ENCODE results near the gene THSD7A. TPM values are rescaled to one million over a fixed set of nuclear protein-coding genes. Genes with fewer than 3 reads are reported as not detected.

THSD7A gene
- total and polyA plus RNA-seq, 10 of the 15 experiments (the other 5 are each of a cell fraction or from before 2014, with no cell fraction given) = 0.03 to 0.09 (median 0.03) TPM; not detected in 7

DNA sequence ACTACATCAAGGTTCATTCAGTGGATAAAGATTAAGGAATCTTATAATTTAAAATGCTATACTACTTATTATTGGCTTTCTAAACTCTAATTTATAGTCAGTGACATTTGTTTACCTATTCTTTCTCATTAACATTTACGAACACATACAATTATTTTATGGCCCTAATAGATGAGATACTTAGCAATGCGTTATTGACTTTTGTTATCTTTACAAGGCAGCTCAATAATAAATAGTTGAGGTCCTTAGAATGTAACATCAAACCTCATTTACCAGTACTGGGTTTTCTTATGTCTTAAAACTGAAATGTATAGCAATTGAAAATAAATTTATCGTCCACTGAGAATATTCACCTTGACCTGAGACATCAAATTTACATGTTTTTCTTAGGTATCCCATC lies 89.0 kb downstream of the THSD7A start (continued):
- TF ChIP-seq EZH2 (IDR thresholded peaks at IDR 0.05; ENCODE audit: borderline replicate concordance, control insufficient read depth, low read depth, low read length) (no peak), RUNX3 (IDR thresholded peaks at IDR 0.05; ENCODE audit: low read length) (no peak), POLR2AphosphoS5 (IDR thresholded peaks at IDR 0.05; ENCODE audit: low read length) (no peak), POU2F2 (IDR thresholded peaks at IDR 0.05; ENCODE audit: borderline replicate concordance, low read depth, low read length) (no peak), FOXM1 (IDR thresholded peaks at IDR 0.05; ENCODE audit: low read depth, low read length) (no peak), DPF2 (IDR thresholded peaks at IDR 0.05) (no peak), E2F4 (IDR thresholded peaks at IDR 0.05; ENCODE audit: low read depth, low read length) (no peak), GABPA (IDR thresholded peaks at IDR 0.05; ENCODE audit: low read depth) (no peak)
- TF ChIP-seq, protein P1, sequence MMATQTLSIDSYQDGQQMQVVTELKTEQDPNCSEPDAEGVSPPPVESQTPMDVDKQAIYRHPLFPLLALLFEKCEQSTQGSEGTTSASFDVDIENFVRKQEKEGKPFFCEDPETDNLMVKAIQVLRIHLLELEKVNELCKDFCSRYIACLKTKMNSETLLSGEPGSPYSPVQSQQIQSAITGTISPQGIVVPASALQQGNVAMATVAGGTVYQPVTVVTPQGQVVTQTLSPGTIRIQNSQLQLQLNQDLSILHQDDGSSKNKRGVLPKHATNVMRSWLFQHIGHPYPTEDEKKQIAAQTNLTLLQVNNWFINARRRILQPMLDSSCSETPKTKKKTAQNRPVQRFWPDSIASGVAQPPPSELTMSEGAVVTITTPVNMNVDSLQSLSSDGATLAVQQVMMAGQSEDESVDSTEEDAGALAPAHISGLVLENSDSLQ (IDR thresholded peaks at IDR 0.05) = no peak
- TF ChIP-seq, protein P2, sequence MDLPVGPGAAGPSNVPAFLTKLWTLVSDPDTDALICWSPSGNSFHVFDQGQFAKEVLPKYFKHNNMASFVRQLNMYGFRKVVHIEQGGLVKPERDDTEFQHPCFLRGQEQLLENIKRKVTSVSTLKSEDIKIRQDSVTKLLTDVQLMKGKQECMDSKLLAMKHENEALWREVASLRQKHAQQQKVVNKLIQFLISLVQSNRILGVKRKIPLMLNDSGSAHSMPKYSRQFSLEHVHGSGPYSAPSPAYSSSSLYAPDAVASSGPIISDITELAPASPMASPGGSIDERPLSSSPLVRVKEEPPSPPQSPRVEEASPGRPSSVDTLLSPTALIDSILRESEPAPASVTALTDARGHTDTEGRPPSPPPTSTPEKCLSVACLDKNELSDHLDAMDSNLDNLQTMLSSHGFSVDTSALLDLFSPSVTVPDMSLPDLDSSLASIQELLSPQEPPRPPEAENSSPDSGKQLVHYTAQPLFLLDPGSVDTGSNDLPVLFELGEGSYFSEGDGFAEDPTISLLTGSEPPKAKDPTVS (IDR thresholded peaks at IDR 0.05; ENCODE audit: low read depth, low read length) = no peak

DNA sequence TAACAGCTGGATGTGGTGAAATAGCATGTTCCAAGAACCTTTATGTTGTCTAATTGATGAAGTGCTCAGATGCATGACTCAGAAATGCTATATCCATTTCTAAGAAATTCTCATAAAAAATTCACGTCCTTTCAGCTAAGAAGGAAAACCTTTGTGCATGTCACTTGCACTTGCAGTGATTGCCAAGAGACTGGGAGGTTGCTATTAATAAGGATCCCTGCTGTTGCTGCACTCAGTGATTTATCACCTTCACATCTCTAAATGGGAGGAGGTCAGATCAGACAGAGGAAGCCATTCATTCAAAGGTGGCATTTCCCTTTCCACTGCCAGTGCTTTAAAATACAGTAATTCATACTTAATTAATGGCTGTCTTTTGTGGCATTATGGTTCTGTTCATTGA lies 89.5 kb downstream of the THSD7A start:
- Histone ChIP-seq H3K36me3 (ENCODE audit: control insufficient read depth in 2 of 2, insufficient read depth in 2 of 2, low read length in 1 of 2) (no peaks in the 10 kb centered on the region), H4K20me1 (ENCODE audit: control insufficient read depth, insufficient read depth) (no peaks in the 10 kb centered on the region), H2AFZ (ENCODE audit: control insufficient read depth, low read depth, low read length) (no peak overlapping the region), H3K4me3 (no peak overlapping the region), H3K27ac (ENCODE audit: control insufficient read depth, insufficient read depth) (no peak overlapping the region), H3K27me3 (replicated peaks in 1 of 2; ENCODE audit: control insufficient read depth in 2 of 2, insufficient read depth in 2 of 2, low read length in 1 of 2) (no peaks in the 10 kb centered on the region), H3K79me2 (ENCODE audit: control insufficient read depth, insufficient read depth, low read length) (no peaks in the 10 kb centered on the region), H3K9ac (ENCODE audit: control insufficient read depth, insufficient read depth, low read length) (no peak overlapping the region), H3K9me3 (replicated peaks; ENCODE audit: control insufficient read depth, insufficient read depth, low read length) (no peaks in the 10 kb centered on the region), H3K4me1 (ENCODE audit: control insufficient read depth, insufficient read depth, low read length) (no peaks in the 10 kb centered on the region), H3K4me2 (ENCODE audit: control insufficient read depth, insufficient read depth) (no peak overlapping the region)
- intact Hi-C loops (cut with micrococcal nuclease; ENCODE audit: unreplicated experiment) = no loop called here
- FAIRE-seq = no peak
- no peak for ATAC-seq
- in situ Hi-C loops (cut with MboI) = no loop called here
- ChIA-PET SMC1A (ENCODE audit: uncharacterized antibody, unreplicated experiment) (interaction anchor here (1.2 kb wide), 1 partner anchor 17 kb away, joined by 3 read pairs; no protein-coding TSS in a partner anchor), RAD21 (ENCODE audit: unreplicated experiment) (no interaction called here), CTCF (interaction anchor here (0.8 kb wide), 1 partner anchor 575 kb away, joined by 3 read pairs; no protein-coding TSS in a partner anchor), POLR2A (no interaction called here)
- WGBS (ENCODE audit: insufficient coverage, insufficient replicate concordance, low lambda C conversion rate, missing lambda C conversion rate) = 0% methylated on average over 1 of the region's 1 CpG
- BruUV-seq (replicated peaks) = no TSS peak
- no peak for DNase-seq (ENCODE audit: low read depth, low spot score)
- TF ChIP-seq KDM1A (IDR thresholded peaks at IDR 0.05; ENCODE audit: borderline replicate concordance) (no peak), ZSCAN29 (IDR thresholded peaks at IDR 0.05) (no peak), MXI1 (IDR thresholded peaks at IDR 0.05; ENCODE audit: low read depth, low read length) (no peak), ZZZ3 (IDR thresholded peaks at IDR 0.05; ENCODE audit: control insufficient read depth, insufficient read length, low read depth) (no peak)
- TF ChIP-seq, protein P3, sequence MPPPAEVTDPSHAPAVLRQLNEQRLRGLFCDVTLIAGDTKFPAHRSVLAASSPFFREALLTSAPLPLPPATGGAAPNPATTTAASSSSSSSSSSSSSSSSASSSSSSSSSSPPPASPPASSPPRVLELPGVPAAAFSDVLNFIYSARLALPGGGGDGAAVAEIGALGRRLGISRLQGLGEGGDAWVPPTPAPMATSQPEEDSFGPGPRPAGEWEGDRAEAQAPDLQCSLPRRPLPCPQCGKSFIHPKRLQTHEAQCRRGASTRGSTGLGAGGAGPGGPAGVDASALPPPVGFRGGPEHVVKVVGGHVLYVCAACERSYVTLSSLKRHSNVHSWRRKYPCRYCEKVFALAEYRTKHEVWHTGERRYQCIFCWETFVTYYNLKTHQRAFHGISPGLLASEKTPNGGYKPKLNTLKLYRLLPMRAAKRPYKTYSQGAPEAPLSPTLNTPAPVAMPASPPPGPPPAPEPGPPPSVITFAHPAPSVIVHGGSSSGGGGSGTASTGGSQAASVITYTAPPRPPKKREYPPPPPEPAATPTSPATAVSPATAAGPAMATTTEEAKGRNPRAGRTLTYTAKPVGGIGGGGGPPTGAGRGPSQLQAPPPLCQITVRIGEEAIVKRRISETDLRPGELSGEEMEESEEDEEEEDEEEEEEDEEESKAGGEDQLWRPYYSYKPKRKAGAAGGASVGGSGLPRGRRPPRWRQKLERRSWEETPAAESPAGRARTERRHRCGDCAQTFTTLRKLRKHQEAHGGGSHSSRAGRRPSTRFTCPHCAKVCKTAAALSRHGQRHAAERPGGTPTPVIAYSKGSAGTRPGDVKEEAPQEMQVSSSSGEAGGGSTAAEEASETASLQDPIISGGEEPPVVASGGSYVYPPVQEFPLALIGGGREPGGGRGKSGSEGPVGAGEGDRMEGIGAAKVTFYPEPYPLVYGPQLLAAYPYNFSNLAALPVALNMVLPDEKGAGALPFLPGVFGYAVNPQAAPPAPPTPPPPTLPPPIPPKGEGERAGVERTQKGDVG (CRISPR knock-in tag; IDR thresholded peaks at IDR 0.05) = no peak
